SW 1271 (cell line): Measurements from ENCODE around the gene DCAF7.

Experiments used
- DNase-seq, 2 experiments: peaks; one replicate each; lab custom pipeline; 2025; lab: John Stamatoyannopoulos, UW

DCAF7 gene

GRCh38 chr17:63629627-63630026 is 79.3 kb downstream of the DCAF7 start:
- no peak for DNase-seq

GRCh38 chr17:63631062-63631461 is 80.8 kb downstream of the DCAF7 start:
- DNase-seq = no peak

- no peak for DNase-seq
Observed at GRCh38 chr17:63631626-63632025, 81.3 kb downstream of the DCAF7 start.

- DNase-seq = no peak
Observed at GRCh38 chr17:63633742-63634141, 83.5 kb downstream of the DCAF7 start.

- no peak for DNase-seq
Observed at GRCh38 chr17:63634163-63634562, 83.9 kb downstream of the DCAF7 start.

GRCh38 chr17:63634816-63635215 is 84.5 kb downstream of the DCAF7 start:
- DNase-seq = no peak

- DNase-seq = no peak
Observed at GRCh38 chr17:63635290-63635689, 85.0 kb downstream of the DCAF7 start.

GRCh38 chr17:63635787-63636186 is 85.5 kb downstream of the DCAF7 start:
- DNase-seq = no peak

- DNase-seq = no peak
Observed at GRCh38 chr17:63639125-63639524, 88.8 kb downstream of the DCAF7 start.

GRCh38 chr17:63640038-63640437 is 89.8 kb downstream of the DCAF7 start:
- DNase-seq = no peak

GRCh38 chr17:63641692-63642448 is 91.6 kb downstream of the DCAF7 start:
- DNase-seq = no peak
